H1 (cell line): ENCODE data around the gene MS4A5. TPM values are rescaled to one million over a fixed set of nuclear protein-coding genes. Genes with fewer than 3 reads are reported as not detected.

Experiments used
- CTCF ChIA-PET: fragments of 300-600 bp; sonication (Branson Sonifier 250); formaldehyde crosslinking; loops from one replicate; lab custom pipeline; 2021; ENCODE audit not compliant: partially characterized antibody; lab: Charles Lee
- POLR2A ChIA-PET: fragments of 300-600 bp; sonication (Branson Sonifier 250); formaldehyde crosslinking; loops from one replicate; lab custom pipeline; 2021; ENCODE audit warnings: inconsistent platforms; ENCODE audit not compliant: partially characterized antibody; lab: Charles Lee
- DNase-seq, 2 experiments: peaks; one replicate each; pipeline versions ENCODE4 v3.0.0 to v3.0.0-alpha.2; 2010 to 2022; ENCODE audit warnings: low spot score in 2 of 2, low read depth in 1 of 2, mixed read lengths in 1 of 2
- FAIRE-seq: peaks from 2 replicates; lab custom pipeline; 2011; peaks lifted over from hg19 to GRCh38; lab: Jason Lieb, UNC
- H2AFZ ChIP-seq: 2 replicates; pipeline ENCODE4 v1.8.1; 2012; ENCODE audit warnings: low read length, inconsistent platforms
- H2AK5ac ChIP-seq: 2 replicates; pipeline ENCODE4 v1.6.1; 2013; ENCODE audit warnings: low read depth, low read length
- H2BK120ac ChIP-seq: replicated peaks from 2 replicates; pipeline ENCODE3; 2013; ENCODE audit warnings: low read depth, low read length, inconsistent platforms
- H2BK12ac ChIP-seq: 2 replicates; pipeline ENCODE4 v1.6.1; 2013; ENCODE audit warnings: low read depth, low read length
- H2BK15ac ChIP-seq: 2 replicates; pipeline ENCODE4 v1.6.1; 2013; ENCODE audit warnings: low read length
- H2BK20ac ChIP-seq: 2 replicates; pipeline ENCODE4 v1.6.1; 2013; ENCODE audit warnings: low read length
- H2BK5ac ChIP-seq: 2 replicates; pipeline ENCODE4 v1.6.1; 2013; ENCODE audit warnings: low read depth, low read length
- H3K14ac ChIP-seq: 2 replicates; pipeline ENCODE4 v1.6.1; 2013; ENCODE audit warnings: inconsistent platforms; ENCODE audit not compliant: insufficient read length
- H3K18ac ChIP-seq: 2 replicates; pipeline ENCODE4 v1.6.1; 2013; ENCODE audit warnings: low read length; ENCODE audit errors: extremely low read depth
- H3K23ac ChIP-seq: 2 replicates; pipeline ENCODE4 v1.6.1; 2013; ENCODE audit warnings: inconsistent platforms; ENCODE audit not compliant: insufficient read length
- H3K23me2 ChIP-seq: 2 replicates; pipeline ENCODE4 v1.6.1; 2013; ENCODE audit warnings: low read depth, low read length
- H3K27ac ChIP-seq: 2 replicates; pipeline ENCODE4 v1.6.1; 2011; ENCODE audit warnings: low read depth, low read length, inconsistent platforms
- H3K27me3 ChIP-seq, 4 experiments: replicated peaks in 1 of 4; 1 replicate in 1 of 4; 2 replicates in 3 of 4; pipeline versions ENCODE4 v1.6.1 to v1.8.1; 2011 to 2013; ENCODE audit warnings: low read length in 3 of 4, mild to moderate bottlenecking in 3 of 4, inconsistent platforms in 2 of 4, mixed read lengths in 2 of 4, moderate library complexity in 1 of 4; ENCODE audit not compliant: control insufficient read depth in 3 of 4, insufficient read depth in 3 of 4; ENCODE audit errors: extremely low read depth in 1 of 4
- H3K36me3 ChIP-seq, 4 experiments: 2 replicates each; pipeline versions ENCODE4 v1.6.1 to v1.8.1; 2011 to 2013; ENCODE audit warnings: mild to moderate bottlenecking in 4 of 4, low read length in 3 of 4, moderate library complexity in 2 of 4, control low read depth in 1 of 4, inconsistent platforms in 1 of 4; ENCODE audit not compliant: insufficient read depth in 4 of 4, control insufficient read depth in 2 of 4
- H3K4ac ChIP-seq: replicated peaks from 2 replicates; pipeline ENCODE3; 2013; ENCODE audit warnings: low read length, low read depth, mixed read lengths, inconsistent platforms; ENCODE audit not compliant: insufficient read length
- H3K4me1 ChIP-seq, 4 experiments: replicated peaks in 1 of 4; 1 replicate in 1 of 4; 2 replicates in 3 of 4; pipeline versions ENCODE4 v1.6.1 to v1.8.1; 2011 to 2013; ENCODE audit warnings: low read length in 3 of 4, inconsistent platforms in 2 of 4, mixed read lengths in 1 of 4; ENCODE audit not compliant: insufficient read depth in 4 of 4, control insufficient read depth in 3 of 4
- H3K4me2 ChIP-seq, 2 experiments: 2 replicates each; pipeline versions ENCODE4 v1.6.1 to v1.8.1; 2011 to 2013; ENCODE audit warnings: low read depth in 2 of 2, low read length in 2 of 2, control low read depth in 1 of 2, inconsistent platforms in 1 of 2, mild to moderate bottlenecking in 1 of 2; ENCODE audit not compliant: insufficient read depth in 1 of 2
- H3K4me3 ChIP-seq, 4 experiments: fragments of 200-600, 300-600 bp in 1 of 4; sonication (generic), shearing (Covaris generic), sonication (Bioruptor Twin) in 1 of 4; 2 replicates each; pipeline versions ENCODE4 v1.5.1 to v1.8.1; 2011 to 2016; ENCODE audit warnings: low read length in 4 of 4, low read depth in 3 of 4, control low read depth in 2 of 4, inconsistent platforms in 2 of 4, mild to moderate bottlenecking in 2 of 4, mixed read lengths in 1 of 4, moderate library complexity in 1 of 4; ENCODE audit not compliant: insufficient read depth in 2 of 4; ENCODE audit errors: extremely low read depth in 1 of 4
- H3K56ac ChIP-seq: replicated peaks from 2 replicates; pipeline ENCODE3; 2013; ENCODE audit warnings: low read depth, mild to moderate bottlenecking, mixed read lengths, low read length, inconsistent platforms; ENCODE audit not compliant: insufficient read length
- H3K79me1 ChIP-seq: 2 replicates; pipeline ENCODE4 v1.6.1; 2013; ENCODE audit warnings: low read depth, low read length, control low read depth
- H3K79me2 ChIP-seq, 2 experiments: 2 replicates each; pipeline versions ENCODE4 v1.6.1 to v1.8.1; 2012 to 2013; ENCODE audit warnings: low read length in 2 of 2, mild to moderate bottlenecking in 2 of 2, inconsistent platforms in 1 of 2; ENCODE audit not compliant: insufficient read depth in 2 of 2, control insufficient read depth in 1 of 2
- H3K9ac ChIP-seq, 4 experiments: replicated peaks in 1 of 4; 1 replicate in 1 of 4; 2 replicates in 3 of 4; pipeline versions ENCODE4 v1.6.1 to v1.8.1; 2011 to 2013; ENCODE audit warnings: low read depth in 3 of 4, low read length in 3 of 4, control low read depth in 2 of 4, mild to moderate bottlenecking in 2 of 4, moderate library complexity in 2 of 4, inconsistent platforms in 1 of 4; ENCODE audit errors: extremely low read depth in 1 of 4
- H3K9me3 ChIP-seq, 2 experiments: 2 replicates each; pipeline versions ENCODE4 v1.6.1 to v1.8.1; 2012 to 2013; ENCODE audit warnings: mild to moderate bottlenecking in 2 of 2, moderate library complexity in 2 of 2, control low read depth in 1 of 2, inconsistent platforms in 1 of 2, low read depth in 1 of 2, low read length in 1 of 2, mixed read lengths in 1 of 2; ENCODE audit not compliant: insufficient read depth in 2 of 2
- H4K20me1 ChIP-seq, 2 experiments: replicated peaks in 1 of 2; 2 replicates each; pipeline versions ENCODE3 to v1.8.1; 2011 to 2013; ENCODE audit warnings: inconsistent platforms in 2 of 2, low read length in 2 of 2, mild to moderate bottlenecking in 1 of 2; ENCODE audit not compliant: insufficient read depth in 2 of 2, control insufficient read depth in 1 of 2
- H4K5ac ChIP-seq: 2 replicates; pipeline ENCODE4 v1.6.1; 2013; ENCODE audit warnings: low read length, low read depth, mixed read lengths, inconsistent platforms; ENCODE audit not compliant: insufficient read length
- H4K8ac ChIP-seq: 2 replicates; pipeline ENCODE4 v1.8.0; 2013; ENCODE audit warnings: mild to moderate bottlenecking, moderate library complexity, low read length, inconsistent platforms; ENCODE audit not compliant: insufficient read depth; ENCODE audit errors: extremely low read depth
- H4K91ac ChIP-seq: replicated peaks from 2 replicates; pipeline ENCODE3; 2013; ENCODE audit warnings: low read length, mixed read lengths, inconsistent platforms; ENCODE audit not compliant: insufficient read length
- CTCF ChIP-seq, 3 experiments: IDR thresholded peaks; 1 replicate in 2 of 3; 2 replicates in 1 of 3; pipeline versions ENCODE4 v1.5.1 to v1.6.1; 2011; ENCODE audit warnings: low read length in 3 of 3, mild to moderate bottlenecking in 3 of 3, inconsistent platforms in 2 of 3, low read depth in 1 of 3, moderate library complexity in 1 of 3; ENCODE audit not compliant: insufficient read depth in 1 of 3; ENCODE audit errors: control extremely low read depth in 1 of 3
- FOSL1 ChIP-seq: IDR thresholded peaks from 2 replicates; pipeline ENCODE4 v1.6.1; 2011; ENCODE audit warnings: mild to moderate bottlenecking, low read depth, low read length, moderate library complexity; ENCODE audit not compliant: insufficient read depth
- HDAC2 ChIP-seq, 2 experiments: fragments of 300-600 bp in 1 of 2; sonication (generic) in 1 of 2; IDR thresholded peaks; 2 replicates each; pipeline ENCODE4 v1.6.1; 2011 to 2012; ENCODE audit warnings: low read depth in 2 of 2, low read length in 2 of 2, mild to moderate bottlenecking in 2 of 2, moderate library complexity in 2 of 2, borderline replicate concordance in 1 of 2, inconsistent platforms in 1 of 2
- JUN ChIP-seq: IDR thresholded peaks from 2 replicates; pipeline ENCODE4 v1.6.1; 2011; ENCODE audit warnings: low read depth, mild to moderate bottlenecking, improper control_type of control experiment, low read length
- MAFK ChIP-seq: IDR thresholded peaks from 2 replicates; pipeline ENCODE4 v1.6.1; 2012; ENCODE audit warnings: low read depth, mild to moderate bottlenecking, improper control_type of control experiment, low read length
- NRF1 ChIP-seq: IDR thresholded peaks from 2 replicates; pipeline ENCODE4 v1.6.1; 2011; ENCODE audit warnings: mild to moderate bottlenecking, low read depth, low read length, improper control_type of control experiment
- SAP30 ChIP-seq: fragments of 300-600 bp; sonication (generic); IDR thresholded peaks from 2 replicates; pipeline ENCODE4 v1.7.1; 2012; ENCODE audit warnings: low read length, moderate library complexity, mild to moderate bottlenecking, inconsistent platforms; ENCODE audit not compliant: insufficient read depth, insufficient replicate concordance
- SP4 ChIP-seq: IDR thresholded peaks from 2 replicates; pipeline ENCODE4 v1.6.1; 2012; ENCODE audit warnings: low read length, inconsistent platforms
- TBP ChIP-seq: IDR thresholded peaks from 2 replicates; pipeline ENCODE4 v1.6.1; 2011; ENCODE audit warnings: low read depth, low read length, improper control_type of control experiment
- WGBS, 2 experiments: shearing (Covaris generic) in 1 of 2; methylation state at CpG; one replicate each; pipeline versions ENCODE4 v1.1.6 to v1.1.7; 2013 to 2015; ENCODE audit warnings: low lambda C conversion rate in 2 of 2, mixed read lengths in 2 of 2, inconsistent platforms in 1 of 2, low coverage in 1 of 2, missing lambda C conversion rate in 1 of 2; ENCODE audit not compliant: insufficient replicate concordance in 2 of 2, insufficient coverage in 1 of 2, insufficient read length in 1 of 2; ENCODE audit errors: extremely low coverage in 1 of 2, missing lambda C conversion rate in 1 of 2; 5-methylcytosine and 5-hydroxymethylcytosine counted together
- polyA plus RNA-seq, 7 experiments: library from polyadenylated mRNA; depleted of rRNA in 3 of 7; stranded (reverse) in 5 of 7; unstranded in 2 of 7; fragments of >200 nt in 5 of 7; fragments of 200-250 nt in 2 of 7; gene quantifications; 1 replicate in 5 of 7; 2 replicates in 1 of 7; 4 replicates in 1 of 7; pipeline versions ENCODE4 v1.2.1 to v1.2.3, GENCODE V29; 2011 to 2013; ENCODE audit warnings: missing spikeins in 2 of 7, mixed read lengths in 2 of 7
- total RNA-seq: library from RNA; stranded (reverse); fragmentation: NEBNext Ultra II Directional; extraction: Animal tissue kit (Norgen Biotek cat#: 25700); gene quantifications from 2 replicates; pipeline ENCODE4 v1.2.1, GENCODE V29; 2021

Gene MS4A5
- total and polyA plus RNA-seq, 2 of the 8 experiments (the other 6 are each of a cell fraction or from before 2014, with no cell fraction given), result not detected

- Histone ChIP-seq H3K4me1 (no peaks in the 10 kb centered on the region), H3K4me2 (no peak overlapping the region), H3K9me3 (no peaks in the 10 kb centered on the region)
Observed at GRCh38 chr11:60389279-60389910, 40.0 kb upstream of the MS4A5 start.

More at GRCh38 chr11:60389279-60389910, 40.0 kb upstream of the MS4A5 start:
- no peak overlapping the region for H2AFZ ChIP-seq
- no peak overlapping the region for H2BK5ac ChIP-seq
- no peak overlapping the region for H3K4me3 ChIP-seq
- H3K79me2 ChIP-seq, result no peaks in the 10 kb centered on the region
- no peak overlapping the region for H2BK120ac ChIP-seq
- FAIRE-seq (no peak), DNase-seq (no peak)
- WGBS, 2 experiments, result 72% methylated on average over 5 of the region's 5 CpGs; no CpG with 5 or more reads in 1 of the 2 experiments
- no peak overlapping the region for H3K27ac ChIP-seq
- no peak overlapping the region for H4K5ac ChIP-seq
- no peaks in the 10 kb centered on the region for H3K23me2 ChIP-seq
- no peak overlapping the region for H4K91ac ChIP-seq
- H3K79me1 ChIP-seq, result no peaks in the 10 kb centered on the region
- H3K9ac ChIP-seq, result no peak overlapping the region
- no peak overlapping the region for H2AK5ac ChIP-seq
- H4K20me1 ChIP-seq, result no peaks in the 10 kb centered on the region
- no peaks in the 10 kb centered on the region for H3K36me3 ChIP-seq
- no peak overlapping the region for H3K23ac ChIP-seq
- H2BK20ac ChIP-seq, result no peak overlapping the region
- no peak overlapping the region for H3K56ac ChIP-seq
- H3K4ac ChIP-seq, result no peak overlapping the region
- TF ChIP-seq TBP (no peak), JUN (no peak), NRF1 (no peak), FOSL1 (no peak), HDAC2 (IDR thresholded peaks at IDR 0.05; ENCODE audit: borderline replicate concordance in 1 of 2, low read depth in 2 of 2, low read length in 2 of 2) (no peak), MAFK (no peak), CTCF (IDR thresholded peaks at IDR 0.05; ENCODE audit: control extremely low read depth in 1 of 3, insufficient read depth in 1 of 3, low read depth in 1 of 3, low read length in 3 of 3) (no peak), SP4 (no peak), SAP30 (no peak)
- ChIA-PET CTCF (no interaction called here), POLR2A (no interaction called here)
- no peak overlapping the region for H2BK12ac ChIP-seq
- H3K27me3 ChIP-seq, result no peaks in the 10 kb centered on the region
- no peak overlapping the region for H3K18ac ChIP-seq
- H3K14ac ChIP-seq, result no peak overlapping the region
- H2BK15ac ChIP-seq, result no peak overlapping the region
- no peak overlapping the region for H4K8ac ChIP-seq
